ENCODE measurements around the gene BIVM.

DNA sequence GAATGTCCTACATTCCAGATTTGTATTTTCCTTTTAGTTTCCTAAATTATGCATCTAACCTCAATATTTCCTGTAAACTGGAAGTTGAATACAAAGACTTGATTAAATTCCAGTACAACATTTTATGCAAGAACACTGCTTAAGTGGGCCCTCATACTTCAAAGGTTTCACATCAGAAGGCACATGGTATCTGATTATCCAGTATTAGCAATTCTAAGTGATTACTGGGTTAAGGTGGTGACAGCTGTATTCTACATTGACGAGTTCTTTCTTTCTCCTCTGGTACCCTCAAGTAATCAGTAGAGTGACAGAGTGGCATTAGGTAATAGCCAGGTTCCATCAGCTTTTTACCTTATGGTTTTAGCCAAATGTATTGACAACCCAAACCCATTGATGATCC lies 18.3 kb downstream of the BIVM start:
- no peak for TF ChIP-seq EZH2phosphoT487 (IDR thresholded peaks at IDR 0.05; ENCODE audit: insufficient read depth, low read depth)
- TF ChIP-seq EZH2 (IDR thresholded peaks at IDR 0.05; ENCODE audit: insufficient read depth, poor library complexity, severe bottlenecking), result no peak

All from GM23248 (cell line).